Measurements from ENCODE around the gene AIF1L. TPM values are rescaled to one million over a fixed set of nuclear protein-coding genes. Genes with fewer than 3 reads are reported as not detected.

AIF1L gene
- total and polyA plus RNA-seq, 2 donors (not counting 1 experiment from before 2014, with no cell fraction given), result not detected

- H3K27ac ChIP-seq (ENCODE audit: low read length in 2 of 2), result no peak overlapping the region
- CTCF ChIA-PET, result no interaction called here
- no peak overlapping the region for H3K9ac ChIP-seq (ENCODE audit: low read length)
- intact Hi-C loops (cut with micrococcal nuclease), result no loop called here
- no peaks in the 10 kb centered on the region for H3K9me3 ChIP-seq (ENCODE audit: control extremely low read depth in 1 of 3, control insufficient read depth in 2 of 3, insufficient read depth in 1 of 3, low read length in 2 of 3)
- POLR2A ChIA-PET, result interaction anchor here (0.7 kb wide), 1 partner anchor 17 kb away, joined by 5 read pairs; no protein-coding TSS in a partner anchor
- no peaks in the 10 kb centered on the region for H3K36me3 ChIP-seq (replicated peaks in 1 of 2; ENCODE audit: control extremely low read depth in 1 of 2, control insufficient read depth in 1 of 2, extremely low read depth in 1 of 2, insufficient read depth in 2 of 2, low read length in 1 of 2)
- H3K9me3 Mint-ChIP-seq (ENCODE audit: insufficient read depth), result no peaks in the 10 kb centered on the region
- H3K4me3 ChIP-seq (ENCODE audit: control extremely low read depth in 1 of 5, extremely low read depth in 1 of 5, insufficient read depth in 1 of 5, low read depth in 2 of 5, low read length in 4 of 5), result no peak overlapping the region
- ATAC-seq (ENCODE audit: low read depth) (no peak), DNase-seq (no peak)
- no peak overlapping the region for H3K4me3 Mint-ChIP-seq
- H4K20me1 ChIP-seq (ENCODE audit: control insufficient read depth, insufficient read depth, low read length, poor library complexity, severe bottlenecking), result no peaks in the 10 kb centered on the region
- H3K27me3 ChIP-seq (replicated peaks in 1 of 4; ENCODE audit: control extremely low read depth in 1 of 4, control insufficient read depth in 3 of 4, insufficient read depth in 4 of 4, low read length in 3 of 4), result peaks cover 0 to 12% (median 1%) of the 10 kb centered on the region in 4 experiments
- no peaks in the 10 kb centered on the region for H3K4me1 ChIP-seq (ENCODE audit: control insufficient read depth in 2 of 2, insufficient read depth in 2 of 2, low read length in 2 of 2)
- no peak overlapping the region for H2AFZ ChIP-seq (ENCODE audit: insufficient read depth, low read depth, low read length, poor library complexity, severe bottlenecking)
- no peak overlapping the region for H3K4me2 ChIP-seq (replicated peaks; ENCODE audit: low read depth, low read length, poor library complexity, severe bottlenecking)
- 60% methylated on average over 3 of the region's 4 CpGs for WGBS (ENCODE audit: insufficient coverage)
- TF ChIP-seq, protein P1, sequence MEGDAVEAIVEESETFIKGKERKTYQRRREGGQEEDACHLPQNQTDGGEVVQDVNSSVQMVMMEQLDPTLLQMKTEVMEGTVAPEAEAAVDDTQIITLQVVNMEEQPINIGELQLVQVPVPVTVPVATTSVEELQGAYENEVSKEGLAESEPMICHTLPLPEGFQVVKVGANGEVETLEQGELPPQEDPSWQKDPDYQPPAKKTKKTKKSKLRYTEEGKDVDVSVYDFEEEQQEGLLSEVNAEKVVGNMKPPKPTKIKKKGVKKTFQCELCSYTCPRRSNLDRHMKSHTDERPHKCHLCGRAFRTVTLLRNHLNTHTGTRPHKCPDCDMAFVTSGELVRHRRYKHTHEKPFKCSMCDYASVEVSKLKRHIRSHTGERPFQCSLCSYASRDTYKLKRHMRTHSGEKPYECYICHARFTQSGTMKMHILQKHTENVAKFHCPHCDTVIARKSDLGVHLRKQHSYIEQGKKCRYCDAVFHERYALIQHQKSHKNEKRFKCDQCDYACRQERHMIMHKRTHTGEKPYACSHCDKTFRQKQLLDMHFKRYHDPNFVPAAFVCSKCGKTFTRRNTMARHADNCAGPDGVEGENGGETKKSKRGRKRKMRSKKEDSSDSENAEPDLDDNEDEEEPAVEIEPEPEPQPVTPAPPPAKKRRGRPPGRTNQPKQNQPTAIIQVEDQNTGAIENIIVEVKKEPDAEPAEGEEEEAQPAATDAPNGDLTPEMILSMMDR (IDR thresholded peaks at IDR 0.05), result no peak
- TF ChIP-seq EZH2 (IDR thresholded peaks at IDR 0.05; ENCODE audit: borderline replicate concordance, insufficient read depth, low read depth, low read length, poor library complexity, severe bottlenecking), result no peak
- no peaks in the 10 kb centered on the region for H3K4me1 Mint-ChIP-seq
- H3K27me3 Mint-ChIP-seq, result peaks cover 12% of the 10 kb centered on the region
- no peak overlapping the region for H3K27ac Mint-ChIP-seq
- no peaks in the 10 kb centered on the region for H3K79me2 ChIP-seq (ENCODE audit: control insufficient read depth, insufficient read depth, low read length)
Observed at GRCh38 chr9:131117762-131118145, 21.4 kb downstream of the AIF1L start.

GRCh38 chr9:131119600-131119999, 23.3 kb downstream of the AIF1L start:
- TF ChIP-seq, protein P1 (IDR thresholded peaks at IDR 0.05), result no peak
- no peak for TF ChIP-seq EZH2 (IDR thresholded peaks at IDR 0.05; ENCODE audit: borderline replicate concordance, insufficient read depth, low read depth, low read length, poor library complexity, severe bottlenecking)
- DNase-seq, result no peak
- Mint-ChIP-seq H3K27ac (no peak overlapping the region), H3K27me3 (peaks cover 8% of the 10 kb centered on the region), H3K4me3 (no peak overlapping the region), H3K4me1 (peaks cover under 1% of the 10 kb centered on the region), H3K9me3 (ENCODE audit: insufficient read depth) (no peaks in the 10 kb centered on the region)
- no peaks in the 10 kb centered on the region for H3K36me3 ChIP-seq (replicated peaks in 1 of 2; ENCODE audit: control extremely low read depth in 1 of 2, control insufficient read depth in 1 of 2, extremely low read depth in 1 of 2, insufficient read depth in 2 of 2, low read length in 1 of 2)
- no peaks in the 10 kb centered on the region for H3K79me2 ChIP-seq (ENCODE audit: control insufficient read depth, insufficient read depth, low read length)
- 81% methylated on average over 7 of the region's 8 CpGs for whole genome bisulfite sequencing (ENCODE audit: insufficient coverage)
- H3K27me3 ChIP-seq (replicated peaks in 1 of 4; ENCODE audit: control extremely low read depth in 1 of 4, control insufficient read depth in 3 of 4, insufficient read depth in 4 of 4, low read length in 3 of 4), result peaks cover 0 to 12% (median 1%) of the 10 kb centered on the region in 4 experiments
- ATAC-seq (ENCODE audit: low read depth), result no peak
- intact Hi-C loops (cut with micrococcal nuclease), result no loop called here
- no peak overlapping the region for H3K4me3 ChIP-seq (ENCODE audit: control extremely low read depth in 1 of 5, extremely low read depth in 1 of 5, insufficient read depth in 1 of 5, low read depth in 2 of 5, low read length in 4 of 5)
- CTCF ChIA-PET, result interaction anchor here (0.7 kb wide), 1 partner anchor 217 kb away, joined by 3 read pairs; no protein-coding TSS in a partner anchor
- H3K9ac ChIP-seq (ENCODE audit: low read length), result no peak overlapping the region
- no peak overlapping the region for H3K27ac ChIP-seq (ENCODE audit: low read length in 2 of 2)
- H3K4me1 ChIP-seq (ENCODE audit: control insufficient read depth in 2 of 2, insufficient read depth in 2 of 2, low read length in 2 of 2), result peaks cover under 1 to 2% of the 10 kb centered on the region in 2 donors
- H3K9me3 ChIP-seq (ENCODE audit: control extremely low read depth in 1 of 3, control insufficient read depth in 2 of 3, insufficient read depth in 1 of 3, low read length in 2 of 3), result no peaks in the 10 kb centered on the region
- H4K20me1 ChIP-seq (ENCODE audit: control insufficient read depth, insufficient read depth, low read length, poor library complexity, severe bottlenecking), result no peaks in the 10 kb centered on the region
- no peak overlapping the region for H2AFZ ChIP-seq (ENCODE audit: insufficient read depth, low read depth, low read length, poor library complexity, severe bottlenecking)
- POLR2A ChIA-PET, result no interaction called here
- no peak overlapping the region for H3K4me2 ChIP-seq (replicated peaks; ENCODE audit: low read depth, low read length, poor library complexity, severe bottlenecking)
